GM19467 (cell line): ENCODE results near the gene RPN2.

Experiments used
- ATAC-seq: cut with Tn5 transposase; IDR thresholded peaks from one replicate; pipeline ENCODE4 v1.9.1; 2021; ENCODE audit warnings: mild to moderate bottlenecking, moderate library complexity; ENCODE audit not compliant: unreplicated experiment

Gene RPN2

DNA sequence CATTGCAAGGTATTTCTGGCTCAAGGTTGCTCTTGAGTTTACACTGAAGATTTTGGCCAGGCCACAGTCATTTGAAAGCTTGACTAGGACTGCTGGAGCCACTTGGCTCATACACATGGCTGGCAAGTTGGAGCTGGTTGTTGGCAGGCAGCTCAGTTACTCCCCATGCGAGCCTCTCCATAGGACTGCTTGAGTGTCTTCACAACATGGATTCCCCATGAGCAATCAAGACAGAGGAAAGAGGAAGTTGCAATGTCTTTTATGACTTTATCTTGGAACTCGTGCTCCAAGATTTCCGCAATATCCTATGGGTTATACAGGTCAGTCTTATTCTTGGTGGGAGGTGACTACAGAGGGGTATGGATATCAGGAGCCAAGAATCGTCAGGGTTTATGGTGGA is 109.0 kb downstream of the RPN2 start:
- no peak for ATAC-seq

DNA sequence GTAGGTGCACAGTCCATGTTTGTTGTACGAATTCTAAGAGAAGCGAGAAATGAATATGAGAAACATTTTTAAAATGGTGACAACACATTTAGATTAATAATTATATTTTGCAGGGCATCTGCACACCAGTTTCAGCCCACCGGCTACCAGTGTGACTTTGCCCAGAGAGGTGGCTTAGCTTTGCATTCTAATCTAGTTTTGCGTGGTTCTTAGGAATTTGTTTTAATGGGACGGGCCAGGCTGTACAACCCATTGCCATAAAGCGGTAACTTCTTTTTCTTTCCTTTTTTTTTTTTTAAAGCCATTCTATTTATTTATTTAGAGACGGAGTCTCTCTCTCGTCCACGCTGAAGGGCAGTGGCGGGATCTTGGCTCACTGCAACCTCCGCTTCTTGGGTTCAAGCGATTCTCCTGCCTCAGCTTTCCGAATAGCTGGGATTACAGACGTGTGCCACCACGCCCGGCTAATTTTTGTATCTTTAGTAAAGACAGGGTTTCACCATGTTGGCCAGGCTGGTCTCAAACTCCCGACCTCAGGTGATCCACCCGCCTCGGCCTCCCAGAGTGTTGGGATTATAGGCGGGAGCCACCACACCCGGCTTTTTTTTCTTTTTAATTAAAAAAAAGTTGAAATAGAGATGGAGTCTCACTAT is 111.2 kb downstream of the RPN2 start:
- ATAC-seq = no peak
